T47D (cell line): ENCODE data around the gene MICAL3.

ENCODE experiments used
- DNase-seq, 2 experiments: peaks; one replicate each; pipeline versions ENCODE4 v3.0.0 to v3.0.0-alpha.2; 2011 to 2012; ENCODE audit warnings: low read depth in 1 of 2, low spot score in 1 of 2
- JUND ChIP-seq: IDR thresholded peaks from 2 replicates; pipeline ENCODE4 v1.6.1; 2012; ENCODE audit warnings: low read depth
- in situ Hi-C: cut with HindIII; loops from 2 replicates; pipeline ENCODE4 v1.10.0; 2016; ENCODE audit warnings: low sequenced_read_pairs, low pct_unique_long_range_greater_than_20kb

The MICAL3 gene

DNA sequence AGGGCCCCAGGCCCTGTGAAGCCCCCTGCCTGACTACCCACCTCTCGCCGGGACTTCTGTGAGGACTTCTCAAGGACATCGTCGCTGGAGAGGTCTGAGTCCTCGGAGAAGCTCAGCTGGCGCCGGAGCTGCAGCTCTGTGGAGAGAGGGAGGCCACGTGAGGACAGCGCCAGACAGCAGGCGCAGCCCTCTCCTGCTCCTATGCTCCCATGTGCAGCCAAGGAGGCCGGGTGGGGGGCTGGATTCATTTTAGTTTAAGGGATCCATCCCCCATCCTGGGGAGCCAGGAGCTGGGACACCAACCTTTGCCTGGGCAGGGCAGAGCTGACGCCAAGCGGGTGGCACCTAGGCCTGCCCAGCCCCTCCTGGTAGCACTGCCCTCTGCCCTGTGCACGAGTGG, 207.7 kb downstream of the MICAL3 start:
- TF ChIP-seq JUND, result no peak
- in situ Hi-C loops, result no loop called here
- DNase-seq, result no peak

DNA sequence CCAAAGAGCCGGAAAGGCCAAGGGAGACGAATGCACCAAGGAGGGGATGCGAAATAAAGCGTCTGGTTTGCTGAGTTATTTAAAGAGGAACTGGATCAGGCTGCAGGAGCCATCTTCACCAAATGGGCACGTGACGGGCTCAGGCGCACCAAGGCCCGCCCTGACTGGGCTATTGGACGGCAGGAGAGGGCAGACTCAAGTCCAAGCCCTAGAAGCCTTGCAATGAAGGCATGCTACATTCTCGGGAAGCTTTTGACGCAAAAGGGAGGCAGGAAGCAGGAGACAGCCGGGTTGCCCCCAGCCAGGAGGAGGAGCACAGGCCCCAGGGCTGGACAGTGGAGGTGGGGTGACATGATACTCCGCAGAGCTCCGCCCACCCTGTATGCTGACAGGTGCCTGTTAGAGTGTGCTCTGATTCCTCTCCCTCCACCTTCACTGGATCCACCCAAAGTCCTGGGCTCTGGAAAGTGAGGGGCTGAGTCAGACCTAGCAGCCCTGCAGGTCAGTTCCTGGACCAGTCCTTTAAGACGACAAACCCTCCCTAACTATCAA, 208.6 kb downstream of the MICAL3 start:
- DNase-seq, result no peak
- no peak for TF ChIP-seq JUND
- in situ Hi-C loops, result no loop called here

DNA sequence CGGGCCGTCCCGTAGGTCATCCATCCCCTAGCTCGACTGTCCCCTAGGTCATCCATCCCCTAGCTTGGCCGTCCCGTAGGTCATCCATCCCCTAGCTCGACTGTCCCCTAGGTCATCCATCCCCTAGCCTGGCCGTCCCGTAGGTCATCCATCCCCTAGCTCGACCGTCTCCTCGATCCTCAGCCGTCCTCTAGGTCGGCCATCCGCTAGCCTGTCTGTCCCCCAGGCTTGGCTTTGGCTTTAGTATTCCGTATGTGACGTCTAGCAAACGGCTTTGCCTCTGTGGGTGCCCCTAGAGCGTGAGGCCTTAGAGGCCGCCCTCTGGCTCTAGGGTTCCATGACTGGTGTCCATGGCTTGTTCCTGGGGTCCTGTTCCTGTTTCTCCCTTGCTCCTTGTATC, 209.5 kb downstream of the MICAL3 start:
- in situ Hi-C loops, result no loop called here
- DNase-seq, result no peak
- TF ChIP-seq JUND, result no peak

DNA sequence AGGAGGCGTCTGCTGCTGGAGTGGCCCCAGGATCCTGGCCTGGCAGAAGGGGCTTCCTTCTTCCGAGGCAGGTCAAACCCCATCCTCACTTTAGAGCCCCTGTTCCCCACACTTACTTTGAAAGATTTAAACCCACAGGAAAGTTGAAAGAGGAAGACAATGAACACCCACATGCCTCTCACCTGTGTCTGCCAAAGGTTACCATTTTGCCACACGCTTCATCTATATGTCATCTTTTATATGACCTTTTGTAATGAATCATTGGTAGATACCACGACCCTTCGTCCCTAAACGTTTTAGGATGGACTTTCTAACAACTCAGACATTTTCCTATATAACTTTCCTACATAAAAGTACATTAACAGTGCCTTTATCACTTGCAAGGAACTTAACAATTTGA, 210.3 kb downstream of the MICAL3 start:
- in situ Hi-C loops, result no loop called here
- no peak for DNase-seq
- TF ChIP-seq JUND, result no peak

DNA sequence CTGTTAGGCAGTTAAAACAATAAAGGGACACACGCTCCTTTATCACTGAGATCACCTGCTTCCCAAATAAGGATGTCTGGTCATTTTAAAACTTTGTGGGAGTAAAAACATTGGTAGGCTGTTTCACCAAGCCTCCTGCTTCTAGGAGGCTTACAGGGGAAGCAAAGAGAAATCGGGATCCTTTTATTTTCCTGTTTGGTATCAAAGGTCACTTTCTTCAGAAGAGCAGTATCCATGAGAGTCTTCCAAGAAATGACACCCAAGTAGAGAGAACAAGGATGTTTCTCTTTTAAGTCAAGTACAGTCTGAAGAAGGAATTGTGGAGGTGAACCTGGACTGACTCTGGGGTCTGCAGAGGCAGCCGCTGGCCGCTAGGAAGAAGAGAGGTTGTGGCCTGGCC, 213.2 kb downstream of the MICAL3 start:
- TF ChIP-seq JUND, result no peak
- in situ Hi-C loops, result no loop called here
- no peak for DNase-seq

DNA sequence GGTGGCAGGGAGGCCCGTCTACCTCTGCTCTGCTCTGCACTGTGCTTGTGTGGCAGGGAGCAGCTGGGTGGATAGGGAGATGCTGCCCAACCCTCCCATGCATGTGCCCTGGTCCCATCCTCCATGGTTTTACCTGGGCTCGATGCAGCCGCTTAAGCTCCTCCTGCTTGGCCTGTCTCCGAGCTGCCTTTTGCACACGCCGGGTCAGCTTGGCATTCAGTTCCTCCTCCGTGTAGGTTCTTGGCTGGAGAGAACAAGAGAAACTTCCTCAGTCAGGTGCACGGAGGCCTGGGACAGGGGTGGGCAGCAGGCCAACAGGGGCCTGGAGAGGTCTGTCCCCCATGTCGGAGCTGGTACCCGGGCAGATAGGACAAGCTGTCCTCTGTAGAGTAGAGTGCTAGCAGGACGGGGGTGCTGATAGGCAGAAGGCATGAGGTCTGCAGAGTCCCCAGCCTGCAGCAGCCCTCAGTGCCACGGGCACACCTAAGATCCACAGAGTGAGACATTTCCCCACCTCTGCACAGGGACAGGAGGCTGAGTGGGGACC, 213.7 kb downstream of the MICAL3 start:
- in situ Hi-C loops, result no loop called here
- TF ChIP-seq JUND, result no peak
- no peak for DNase-seq

DNA sequence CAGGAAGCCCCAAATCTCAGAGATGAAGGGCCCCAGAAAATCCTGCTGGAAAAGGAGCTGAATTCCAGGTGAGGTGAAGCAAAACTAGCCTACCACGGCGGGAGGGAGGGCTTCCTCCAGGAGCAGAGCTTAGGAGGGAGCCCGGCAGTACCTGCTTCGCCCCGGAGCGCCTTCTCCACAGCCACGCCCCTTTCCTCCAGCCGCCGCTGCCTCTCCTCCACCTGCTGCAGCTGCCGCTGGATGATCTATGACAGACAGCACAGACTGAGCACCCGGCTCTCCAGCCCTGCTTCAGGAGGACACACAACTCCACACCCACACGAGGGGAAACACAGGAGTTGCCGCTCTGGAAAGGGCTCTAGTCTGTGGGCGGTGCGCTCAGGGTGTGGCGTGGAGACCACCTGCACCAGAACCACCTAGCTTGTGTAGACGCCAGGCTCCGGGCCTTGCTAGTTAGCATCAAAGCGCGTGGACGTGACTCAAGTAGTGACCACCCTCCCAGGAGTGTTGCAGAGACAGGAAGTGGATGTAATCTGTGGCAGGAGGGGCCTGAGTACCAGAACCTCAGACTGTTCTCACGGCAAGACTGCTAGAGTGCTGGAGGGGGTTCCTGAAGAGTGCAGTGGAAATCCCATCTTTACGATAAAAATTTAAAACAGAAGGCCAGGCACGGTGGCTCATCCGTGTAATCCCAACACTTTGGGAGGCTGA, 215.5 kb downstream of the MICAL3 start:
- in situ Hi-C loops, result no loop called here
- no peak for TF ChIP-seq JUND
- no peak for DNase-seq

DNA sequence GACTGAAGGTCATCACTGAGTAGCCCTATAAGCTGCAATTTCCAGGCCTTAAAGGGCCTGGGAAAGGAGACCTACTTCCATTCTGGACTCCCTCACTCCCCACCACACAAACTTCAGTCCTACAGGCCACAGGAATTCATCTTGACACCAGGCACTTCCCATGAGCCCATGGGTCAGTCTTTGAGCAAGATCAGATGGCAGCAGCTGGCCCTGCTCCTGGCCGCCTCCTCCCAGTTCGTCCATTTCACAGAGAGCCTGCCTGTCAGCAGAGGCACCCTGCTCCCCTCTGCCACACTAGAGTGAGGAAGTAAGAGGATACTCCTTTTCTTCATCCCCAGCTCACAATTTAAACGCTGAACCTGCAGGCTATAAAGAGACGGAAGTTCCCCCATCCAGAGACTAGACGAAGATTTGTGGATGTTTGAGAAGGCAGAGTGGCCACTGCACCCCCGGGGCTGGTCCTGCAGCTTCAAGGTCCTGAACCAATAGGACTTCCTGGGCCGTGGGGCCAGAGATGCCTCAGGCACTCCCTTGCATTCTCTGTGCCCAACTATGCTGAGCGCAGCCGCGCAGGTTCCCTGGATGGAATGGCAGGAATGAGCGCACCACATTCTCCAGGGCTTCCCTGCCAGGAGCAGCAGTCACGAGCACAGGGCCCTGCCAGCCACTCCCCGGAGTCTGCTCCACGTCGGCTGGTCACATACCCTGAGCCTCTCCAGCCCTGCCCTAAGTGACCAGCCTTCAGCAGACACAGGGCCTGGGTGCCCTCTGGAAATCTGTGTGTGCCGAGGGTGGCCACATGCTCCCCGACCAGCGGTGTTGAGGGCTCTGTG, 216.6 kb downstream of the MICAL3 start:
- no peak for TF ChIP-seq JUND
- no peak for DNase-seq
- in situ Hi-C loops, result no loop called here

DNA sequence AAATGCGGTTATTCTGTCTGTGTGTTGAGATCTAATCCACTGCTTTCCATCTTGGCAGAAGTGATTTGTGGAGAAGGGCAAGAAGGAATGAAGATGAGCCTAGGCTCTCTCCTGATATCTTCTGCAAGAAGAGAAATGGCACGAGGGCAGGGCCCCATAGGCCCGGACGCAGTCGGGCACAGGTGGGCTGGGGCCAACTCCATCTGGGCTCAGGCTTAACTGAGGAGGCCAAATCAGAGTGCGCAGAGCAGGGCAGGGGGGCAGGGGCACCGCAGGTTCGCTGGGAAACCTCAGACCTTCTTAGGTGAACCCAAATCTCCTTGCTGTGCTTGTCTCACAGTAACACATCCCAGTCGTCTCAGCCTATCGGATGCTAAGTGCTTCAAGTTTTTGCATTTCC, 217.3 kb downstream of the MICAL3 start:
- in situ Hi-C loops, result no loop called here
- TF ChIP-seq JUND, result no peak
- no peak for DNase-seq

DNA sequence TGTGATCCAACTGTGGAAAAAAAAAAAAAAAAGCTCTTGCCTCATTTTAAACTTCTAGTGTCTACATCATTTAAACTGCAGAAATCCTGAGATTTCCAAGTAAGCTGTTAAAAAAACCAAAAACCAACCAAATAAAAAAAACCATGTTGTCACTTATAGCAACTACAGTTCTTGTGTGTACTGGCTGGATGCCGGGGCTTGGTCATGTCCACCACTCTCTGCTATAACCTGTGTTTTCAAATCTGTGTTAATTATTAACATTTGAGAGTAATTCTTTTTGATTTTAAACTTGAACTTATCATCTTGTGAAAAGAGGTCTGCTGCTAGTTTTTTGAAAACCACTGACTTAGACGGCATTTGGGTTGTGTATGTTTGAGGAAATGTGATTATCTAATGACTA, 217.9 kb downstream of the MICAL3 start:
- no peak for DNase-seq
- in situ Hi-C loops, result no loop called here
- TF ChIP-seq JUND, result no peak

DNA sequence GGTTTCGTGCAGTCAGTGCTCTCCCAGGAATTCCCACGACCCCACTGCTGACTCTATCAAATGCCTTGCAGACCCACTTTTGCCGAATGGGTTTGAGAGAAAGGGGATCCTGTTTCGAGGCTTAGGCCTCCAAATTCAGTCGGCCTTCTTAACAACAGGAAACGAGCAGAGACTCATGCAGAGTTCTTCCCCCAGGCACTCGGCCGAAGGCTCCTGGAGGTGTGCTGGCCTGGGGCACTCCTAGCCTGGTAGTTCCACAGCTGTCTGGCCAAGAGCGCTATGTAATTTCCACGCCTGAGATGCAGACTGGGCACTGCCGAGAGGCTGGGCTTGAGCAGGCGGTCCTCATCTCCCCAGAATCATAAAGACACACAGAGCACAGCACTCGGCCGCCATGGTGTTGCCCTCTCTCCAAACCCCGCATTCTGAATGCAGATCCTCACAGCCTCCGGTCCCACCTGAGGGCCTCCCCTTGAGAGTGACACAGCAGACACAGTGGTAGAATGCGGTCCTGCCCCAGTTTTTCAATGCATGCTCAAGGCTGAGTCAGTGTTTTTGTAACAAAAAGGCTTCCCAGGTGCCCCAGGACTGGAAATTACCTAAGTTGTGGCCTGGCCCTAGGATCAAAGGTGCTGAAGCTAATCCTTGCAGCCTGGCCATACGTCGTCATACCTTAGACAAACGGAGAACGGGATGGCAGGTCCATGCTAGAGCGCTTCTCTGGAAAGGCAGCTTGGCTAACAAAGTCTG, 219.9 kb downstream of the MICAL3 start:
- TF ChIP-seq JUND, result no peak
- in situ Hi-C loops, result no loop called here

DNA sequence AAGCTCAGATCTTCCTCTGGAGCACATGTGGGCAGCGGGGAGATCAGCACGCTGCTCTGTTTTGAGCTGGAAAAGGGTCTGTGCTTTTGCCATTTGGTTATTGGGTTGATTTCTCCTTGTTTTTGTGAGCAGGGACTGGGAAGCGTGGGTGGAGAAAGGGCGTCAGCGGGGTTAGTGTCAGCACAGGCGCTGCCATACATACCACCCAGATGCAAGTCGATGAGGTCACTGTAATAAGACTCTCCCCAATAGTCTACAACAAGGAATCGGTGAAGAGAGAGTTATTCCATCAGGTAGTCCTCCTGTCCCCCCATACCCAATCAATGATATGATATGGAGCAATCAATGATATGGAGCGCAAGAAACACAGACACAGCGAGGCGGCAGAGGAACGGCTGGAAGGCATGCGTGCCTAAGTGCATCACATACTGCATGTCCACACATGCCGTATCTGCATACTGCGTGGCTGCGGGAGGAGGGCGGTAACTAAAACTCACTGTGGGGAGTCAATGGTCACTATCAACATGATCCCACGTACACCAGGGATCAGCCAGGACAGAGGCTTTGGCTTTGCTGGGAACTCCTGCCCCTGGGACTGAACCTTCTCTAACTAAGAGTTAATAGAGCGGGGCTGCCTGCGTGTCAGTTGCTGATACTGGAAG, 220.6 kb downstream of the MICAL3 start:
- no peak for TF ChIP-seq JUND
- DNase-seq, result no peak
- in situ Hi-C loops, result no loop called here

More for the DNA sequence above, 219.9 kb downstream of the MICAL3 start:
- DNase-seq, result no peak
